ENCODE data around the gene HDAC9.

Gene HDAC9

GRCh38 chr7:19017374-19017773, 521.8 kb downstream of the HDAC9 start:
- H3K9me3 ChIP-seq (ENCODE audit: control insufficient read depth, insufficient read depth, low read length) = no peaks in the 10 kb centered on the region
- H3K27me3 ChIP-seq (ENCODE audit: control insufficient read depth, low read length) = no peaks in the 10 kb centered on the region
- no peak overlapping the region for H3K4me3 ChIP-seq (ENCODE audit: low read length)
- TF ChIP-seq EZH2phosphoT487 (IDR thresholded peaks at IDR 0.05; ENCODE audit: borderline replicate concordance, low read length) (no peak), CTCF (IDR thresholded peaks at IDR 0.05; ENCODE audit: low read depth, low read length, poor library complexity, severe bottlenecking) (peak; percentile 6)
- H4K20me1 ChIP-seq (ENCODE audit: control insufficient read depth, insufficient read depth, low read depth, low read length) = no peaks in the 10 kb centered on the region
- no peak overlapping the region for H3K4me2 ChIP-seq (ENCODE audit: low read length)
- H3K9me2 ChIP-seq (replicated peaks; ENCODE audit: control insufficient read depth, low read length) = no peaks in the 10 kb centered on the region
- no peaks in the 10 kb centered on the region for H3K36me3 ChIP-seq (ENCODE audit: control insufficient read depth, low read length)
- no peak overlapping the region for H3K27ac ChIP-seq (ENCODE audit: low read depth, low read length)
- H3K4me1 ChIP-seq (ENCODE audit: control insufficient read depth, low read length) = peaks cover 13% of the 10 kb centered on the region
- no peaks in the 10 kb centered on the region for H3K79me2 ChIP-seq (ENCODE audit: control insufficient read depth, low read length)
- no peaks in the 10 kb centered on the region for H3F3A ChIP-seq (ENCODE audit: control insufficient read depth, insufficient read depth)

GRCh38 chr7:19020062-19020461, 524.5 kb downstream of the HDAC9 start:
- Histone ChIP-seq H3K4me1 (ENCODE audit: control insufficient read depth, low read length) (no peaks in the 10 kb centered on the region), H3K9me3 (ENCODE audit: control insufficient read depth, insufficient read depth, low read length) (no peaks in the 10 kb centered on the region)

GRCh38 chr7:19020711-19021110, 525.2 kb downstream of the HDAC9 start:
- H3K9me2 ChIP-seq (replicated peaks; ENCODE audit: control insufficient read depth, low read length) = no peaks in the 10 kb centered on the region
- no peak for TF ChIP-seq CTCF (IDR thresholded peaks at IDR 0.05; ENCODE audit: low read depth, low read length, poor library complexity, severe bottlenecking)
- no peak for TF ChIP-seq EZH2phosphoT487 (IDR thresholded peaks at IDR 0.05; ENCODE audit: borderline replicate concordance, low read length)
- H3F3A ChIP-seq (ENCODE audit: control insufficient read depth, insufficient read depth) = no peaks in the 10 kb centered on the region
- no peak overlapping the region for H3K4me2 ChIP-seq (ENCODE audit: low read length)
- no peaks in the 10 kb centered on the region for H4K20me1 ChIP-seq (ENCODE audit: control insufficient read depth, insufficient read depth, low read depth, low read length)
- no peaks in the 10 kb centered on the region for H3K79me2 ChIP-seq (ENCODE audit: control insufficient read depth, low read length)
- H3K4me3 ChIP-seq (ENCODE audit: low read length) = no peak overlapping the region
- H3K36me3 ChIP-seq (ENCODE audit: control insufficient read depth, low read length) = no peaks in the 10 kb centered on the region
- H3K27me3 ChIP-seq (ENCODE audit: control insufficient read depth, low read length) = no peaks in the 10 kb centered on the region
- H3K9me3 ChIP-seq (ENCODE audit: control insufficient read depth, insufficient read depth, low read length) = no peaks in the 10 kb centered on the region
- H3K27ac ChIP-seq (ENCODE audit: low read depth, low read length) = no peak overlapping the region
- H3K4me1 ChIP-seq (ENCODE audit: control insufficient read depth, low read length) = no peaks in the 10 kb centered on the region

More at GRCh38 chr7:19020062-19020461, 524.5 kb downstream of the HDAC9 start:
- Histone ChIP-seq H3K9me2 (replicated peaks; ENCODE audit: control insufficient read depth, low read length) (no peaks in the 10 kb centered on the region), H3K36me3 (ENCODE audit: control insufficient read depth, low read length) (no peaks in the 10 kb centered on the region), H3K79me2 (ENCODE audit: control insufficient read depth, low read length) (no peaks in the 10 kb centered on the region), H4K20me1 (ENCODE audit: control insufficient read depth, insufficient read depth, low read depth, low read length) (no peaks in the 10 kb centered on the region), H3K27me3 (ENCODE audit: control insufficient read depth, low read length) (no peaks in the 10 kb centered on the region), H3K4me2 (ENCODE audit: low read length) (no peak overlapping the region), H3K27ac (ENCODE audit: low read depth, low read length) (no peak overlapping the region), H3F3A (ENCODE audit: control insufficient read depth, insufficient read depth) (no peaks in the 10 kb centered on the region), H3K4me3 (ENCODE audit: low read length) (no peak overlapping the region)
- TF ChIP-seq CTCF (IDR thresholded peaks at IDR 0.05; ENCODE audit: low read depth, low read length, poor library complexity, severe bottlenecking) (no peak), EZH2phosphoT487 (IDR thresholded peaks at IDR 0.05; ENCODE audit: borderline replicate concordance, low read length) (no peak)

GRCh38 chr7:19023477-19023876, 527.9 kb downstream of the HDAC9 start:
- Histone ChIP-seq H3K36me3 (ENCODE audit: control insufficient read depth, low read length) (no peaks in the 10 kb centered on the region), H3K4me2 (ENCODE audit: low read length) (no peak overlapping the region), H3K27ac (ENCODE audit: low read depth, low read length) (no peak overlapping the region), H3K4me3 (ENCODE audit: low read length) (no peak overlapping the region), H4K20me1 (ENCODE audit: control insufficient read depth, insufficient read depth, low read depth, low read length) (no peaks in the 10 kb centered on the region), H3K79me2 (ENCODE audit: control insufficient read depth, low read length) (no peaks in the 10 kb centered on the region), H3F3A (ENCODE audit: control insufficient read depth, insufficient read depth) (no peaks in the 10 kb centered on the region), H3K9me2 (replicated peaks; ENCODE audit: control insufficient read depth, low read length) (no peaks in the 10 kb centered on the region), H3K9me3 (ENCODE audit: control insufficient read depth, insufficient read depth, low read length) (no peaks in the 10 kb centered on the region), H3K27me3 (ENCODE audit: control insufficient read depth, low read length) (no peaks in the 10 kb centered on the region), H3K4me1 (ENCODE audit: control insufficient read depth, low read length) (no peaks in the 10 kb centered on the region)
- TF ChIP-seq EZH2phosphoT487 (IDR thresholded peaks at IDR 0.05; ENCODE audit: borderline replicate concordance, low read length) (no peak), CTCF (IDR thresholded peaks at IDR 0.05; ENCODE audit: low read depth, low read length, poor library complexity, severe bottlenecking) (no peak)

Measured in DOHH2 (cell line).